ENCODE measurements around the gene TMEM214. TPM values are rescaled to one million over a fixed set of nuclear protein-coding genes. Genes with fewer than 3 reads are reported as not detected.

The TMEM214 gene
- total RNA-seq, 2 donors from 2014 or later: 52.7 to 63.7 TPM

- H3K27ac ChIP-seq (ENCODE audit: low read depth, low read length): no peak overlapping the region
- H3K9me3 Mint-ChIP-seq: no peaks in the 10 kb centered on the region
- H3K36me3 ChIP-seq (ENCODE audit: control insufficient read depth, insufficient read depth, low read length): peaks cover 8% of the 10 kb centered on the region
- H3K4me3 ChIP-seq (ENCODE audit: low read length): no peak overlapping the region
- H3K4me1 Mint-ChIP-seq: peaks cover 4% of the 10 kb centered on the region
- no peaks in the 10 kb centered on the region for H3K27me3 ChIP-seq (ENCODE audit: control insufficient read depth, insufficient read depth, low read length, poor library complexity, severe bottlenecking)
- H3K4me3 Mint-ChIP-seq: no peak overlapping the region
- H3K4me1 ChIP-seq (ENCODE audit: control insufficient read depth, insufficient read depth, low read length): peaks cover 3% of the 10 kb centered on the region
- H3K9me3 ChIP-seq (ENCODE audit: control insufficient read depth, low read length): no peaks in the 10 kb centered on the region
- no peak for DNase-seq
- TF ChIP-seq CTCF (conservative IDR thresholded peaks at IDR 0.05): no peak
- no peak overlapping the region for H3K9ac ChIP-seq (ENCODE audit: extremely low read depth, low read length, poor library complexity, severe bottlenecking)
- WGBS, 2 experiments (ENCODE audit: insufficient coverage in 1 of 2, insufficient read length in 1 of 2): 93 to 96% methylated on average over 8 to 9 of the region's 9 CpGs
- no peak overlapping the region for H3K27ac Mint-ChIP-seq
- peaks cover 6% of the 10 kb centered on the region for H3K36me3 Mint-ChIP-seq (ENCODE audit: low read depth)
- H3K27me3 Mint-ChIP-seq (ENCODE audit: insufficient read depth): no peaks in the 10 kb centered on the region
Observed at GRCh38 chr2:27019459-27019858, 13.3 kb upstream of the TMEM214 start.

- H3K27me3 ChIP-seq (ENCODE audit: control insufficient read depth, insufficient read depth, low read length, poor library complexity, severe bottlenecking): no peaks in the 10 kb centered on the region
- no peak overlapping the region for H3K4me3 Mint-ChIP-seq
- H3K4me1 Mint-ChIP-seq: peaks cover 4% of the 10 kb centered on the region
- H3K4me3 ChIP-seq (ENCODE audit: low read length): no peak overlapping the region
- TF ChIP-seq CTCF (conservative IDR thresholded peaks at IDR 0.05): no peak
- no peak overlapping the region for H3K27ac Mint-ChIP-seq
- WGBS, 2 experiments (ENCODE audit: insufficient coverage in 1 of 2, insufficient read length in 1 of 2): 92 to 93% methylated on average over 5 to 8 of the region's 9 CpGs
- no peak overlapping the region for H3K27ac ChIP-seq (ENCODE audit: low read depth, low read length)
- DNase-seq: no peak
- H3K9ac ChIP-seq (ENCODE audit: extremely low read depth, low read length, poor library complexity, severe bottlenecking): no peak overlapping the region
- peaks cover 8% of the 10 kb centered on the region for H3K36me3 ChIP-seq (ENCODE audit: control insufficient read depth, insufficient read depth, low read length)
- H3K9me3 ChIP-seq (ENCODE audit: control insufficient read depth, low read length): no peaks in the 10 kb centered on the region
- peaks cover 3% of the 10 kb centered on the region for H3K4me1 ChIP-seq (ENCODE audit: control insufficient read depth, insufficient read depth, low read length)
- H3K27me3 Mint-ChIP-seq (ENCODE audit: insufficient read depth): no peaks in the 10 kb centered on the region
- H3K9me3 Mint-ChIP-seq: no peaks in the 10 kb centered on the region
- H3K36me3 Mint-ChIP-seq (ENCODE audit: low read depth): peaks cover 2% of the 10 kb centered on the region
Observed at GRCh38 chr2:27019931-27020855, 12.6 kb upstream of the TMEM214 start.

- Mint-ChIP-seq H3K4me1 (no peaks in the 10 kb centered on the region), H3K4me3 (no peak overlapping the region), H3K27me3 (ENCODE audit: insufficient read depth) (no peaks in the 10 kb centered on the region), H3K9me3 (no peaks in the 10 kb centered on the region), H3K36me3 (ENCODE audit: low read depth) (peaks cover 2% of the 10 kb centered on the region), H3K27ac (no peak overlapping the region)
- Histone ChIP-seq H3K27me3 (ENCODE audit: control insufficient read depth, insufficient read depth, low read length, poor library complexity, severe bottlenecking) (no peaks in the 10 kb centered on the region), H3K36me3 (ENCODE audit: control insufficient read depth, insufficient read depth, low read length) (peaks cover 12% of the 10 kb centered on the region), H3K4me3 (ENCODE audit: low read length) (no peak overlapping the region), H3K4me1 (ENCODE audit: control insufficient read depth, insufficient read depth, low read length) (no peaks in the 10 kb centered on the region), H3K9ac (ENCODE audit: extremely low read depth, low read length, poor library complexity, severe bottlenecking) (no peak overlapping the region), H3K27ac (ENCODE audit: low read depth, low read length) (peak overlapping the region; percentile 32), H3K9me3 (ENCODE audit: control insufficient read depth, low read length) (no peaks in the 10 kb centered on the region)
- DNase-seq: no peak
- WGBS, 2 experiments (ENCODE audit: insufficient coverage in 1 of 2, insufficient read length in 1 of 2): 84 to 91% methylated on average over 10 to 11 of the region's 11 CpGs
- TF ChIP-seq CTCF (conservative IDR thresholded peaks at IDR 0.05): no peak
Observed at GRCh38 chr2:27021253-27022049, 11.3 kb upstream of the TMEM214 start.

Measured in endodermal cell (in vitro differentiated cells).